ENCODE data around the gene GJB6.

GJB6 gene

DNA sequence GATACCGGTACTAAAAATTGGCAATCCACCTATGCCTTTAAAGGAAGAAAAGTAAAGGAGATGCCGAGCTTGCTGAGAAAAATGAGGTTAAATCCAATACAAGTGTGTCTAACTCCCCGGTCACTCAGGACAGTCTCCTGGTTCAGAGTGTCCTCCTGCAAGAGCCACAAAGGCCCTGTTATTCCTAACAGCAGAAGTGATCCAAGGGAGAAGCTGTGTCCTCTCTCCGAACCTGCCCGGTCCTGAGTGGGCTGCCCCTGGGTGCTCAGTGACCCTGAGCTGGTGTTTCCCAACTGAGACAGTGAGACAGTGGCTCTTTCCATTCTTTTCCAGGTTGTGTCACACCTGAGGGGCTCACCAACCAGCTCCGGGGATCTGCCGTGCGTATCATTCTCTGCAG lies 4.8 kb downstream of the GJB6 start:
- DNase-seq (ENCODE audit: low read depth in 2 of 2), result no peak

DNA sequence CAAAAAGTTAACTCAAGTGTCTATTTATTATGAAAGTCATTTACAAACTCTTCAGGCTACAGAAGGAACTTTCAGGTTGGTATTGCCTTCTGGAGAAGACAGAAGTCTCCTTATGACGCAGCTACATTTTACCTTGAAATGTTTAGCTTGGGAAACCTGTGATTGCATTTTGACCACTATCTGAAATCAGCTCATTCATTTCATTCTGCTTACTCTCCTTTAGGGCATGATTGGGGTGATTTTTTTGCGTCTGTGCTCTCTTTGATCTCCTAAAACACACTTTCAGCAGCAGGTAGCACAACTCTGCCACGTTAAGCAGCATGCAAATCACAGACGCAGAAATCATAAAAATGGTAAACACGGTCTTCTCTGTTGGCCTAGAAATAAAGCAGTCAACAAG lies 9.6 kb downstream of the GJB6 start:
- DNase-seq (ENCODE audit: low read depth in 2 of 2), result no peak

DNA sequence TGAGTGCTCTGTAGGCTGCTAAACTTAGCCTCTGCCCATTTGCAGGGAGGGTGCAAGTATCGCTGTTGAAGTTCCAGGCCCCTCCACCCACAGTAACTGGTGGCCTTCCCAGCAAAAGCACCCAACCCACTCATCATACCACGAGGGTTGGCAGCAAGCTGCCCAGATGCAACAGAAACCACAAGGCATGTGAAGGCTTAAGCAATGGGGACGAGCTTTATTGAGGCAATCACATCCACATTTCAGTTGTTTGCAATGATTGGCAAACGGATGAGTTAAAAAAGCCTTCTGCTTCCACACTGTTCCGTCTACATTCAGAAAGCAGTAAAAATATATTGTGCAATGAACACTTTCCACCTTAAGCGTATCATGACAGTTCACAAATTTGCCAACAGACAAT lies 10.3 kb downstream of the GJB6 start:
- no peak for DNase-seq (ENCODE audit: low read depth in 2 of 2)

DNA sequence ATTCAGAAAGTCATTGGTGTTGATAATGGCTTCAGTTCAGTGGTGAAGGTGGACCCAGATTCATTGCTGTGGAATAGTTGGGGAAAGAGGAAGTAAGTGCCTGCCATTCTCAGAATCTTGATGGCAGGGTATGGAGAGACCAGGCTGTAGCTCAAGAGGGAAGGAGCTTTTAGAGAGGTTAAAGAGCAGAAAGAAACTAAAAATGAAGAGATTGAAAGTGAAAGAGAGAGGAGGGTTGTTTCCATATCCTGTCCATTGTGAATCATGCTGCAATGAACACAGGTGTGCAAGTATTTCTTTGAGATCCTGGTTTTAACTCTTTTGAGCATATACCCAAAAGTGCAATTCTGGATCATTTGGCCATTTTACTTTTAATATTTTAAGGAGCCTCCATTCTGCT lies 12.5 kb downstream of the GJB6 start:
- no peak for DNase-seq (ENCODE audit: low read depth in 2 of 2)

DNA sequence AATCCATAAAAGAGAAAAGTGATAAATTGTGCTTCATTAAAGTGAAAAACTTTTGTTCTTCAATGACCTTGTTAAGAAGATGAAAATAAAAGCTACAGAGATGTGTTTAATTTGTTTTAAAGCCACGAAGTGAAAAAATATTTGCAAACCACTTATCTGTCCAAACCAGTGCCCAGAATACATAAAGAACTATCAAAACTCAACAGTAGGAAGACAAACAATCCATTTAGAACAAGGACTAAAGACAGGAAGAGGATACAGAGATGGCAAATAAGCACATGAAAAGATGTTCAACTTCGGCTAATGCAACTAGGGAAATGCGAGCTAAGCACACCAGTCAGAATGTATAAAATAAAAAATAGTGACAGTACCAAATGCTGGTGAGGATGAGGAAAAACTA lies 15.0 kb downstream of the GJB6 start:
- no peak for DNase-seq (ENCODE audit: low read depth in 2 of 2)

DNA sequence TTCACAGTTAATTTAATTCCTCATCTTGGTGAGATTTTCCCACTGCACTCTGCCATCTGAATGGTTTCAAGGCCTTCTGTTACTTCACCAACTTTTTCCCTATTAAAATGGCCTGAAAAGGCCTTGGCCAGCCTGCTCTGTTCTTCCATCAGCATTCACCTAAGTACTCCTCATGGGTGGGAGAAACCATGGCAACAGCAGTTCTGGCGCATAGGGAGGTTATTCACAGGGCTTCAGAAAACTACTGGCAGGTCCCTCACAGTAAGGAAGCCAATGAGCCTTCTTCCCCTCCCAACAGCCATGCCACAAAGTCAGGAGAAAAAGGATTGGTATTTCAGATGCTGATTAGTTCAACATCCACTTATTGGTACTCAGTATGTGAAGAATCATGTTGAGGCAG lies 22.2 kb downstream of the GJB6 start:
- DNase-seq (ENCODE audit: low read depth in 2 of 2), result no peak

DNA sequence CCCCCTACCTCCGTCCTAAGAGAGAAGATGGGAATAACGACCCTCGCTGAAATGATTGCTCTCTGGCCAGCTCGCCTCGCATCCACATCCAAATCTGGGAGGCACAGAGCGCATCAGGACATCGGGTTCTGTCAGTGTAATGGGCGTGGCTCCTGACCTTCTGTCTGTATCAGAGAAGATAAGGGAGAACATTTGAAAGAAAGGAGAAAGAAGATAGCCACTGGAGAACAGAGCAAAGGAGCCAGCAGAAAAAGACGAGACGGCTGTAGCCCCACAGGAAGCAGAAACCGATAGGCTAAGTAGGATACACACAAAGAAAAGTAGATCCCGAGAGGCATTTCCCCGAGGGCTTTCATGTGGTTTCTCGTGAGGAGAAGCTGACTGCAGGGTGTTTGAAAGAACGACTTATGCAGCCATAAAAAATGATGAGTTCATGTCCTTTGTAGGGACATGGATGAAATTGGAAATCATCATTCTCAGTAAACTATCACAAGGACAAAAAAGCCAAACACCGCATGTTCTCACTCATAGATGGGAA lies 25.4 kb downstream of the GJB6 start:
- no peak for DNase-seq (ENCODE audit: low read depth in 2 of 2)

DNA sequence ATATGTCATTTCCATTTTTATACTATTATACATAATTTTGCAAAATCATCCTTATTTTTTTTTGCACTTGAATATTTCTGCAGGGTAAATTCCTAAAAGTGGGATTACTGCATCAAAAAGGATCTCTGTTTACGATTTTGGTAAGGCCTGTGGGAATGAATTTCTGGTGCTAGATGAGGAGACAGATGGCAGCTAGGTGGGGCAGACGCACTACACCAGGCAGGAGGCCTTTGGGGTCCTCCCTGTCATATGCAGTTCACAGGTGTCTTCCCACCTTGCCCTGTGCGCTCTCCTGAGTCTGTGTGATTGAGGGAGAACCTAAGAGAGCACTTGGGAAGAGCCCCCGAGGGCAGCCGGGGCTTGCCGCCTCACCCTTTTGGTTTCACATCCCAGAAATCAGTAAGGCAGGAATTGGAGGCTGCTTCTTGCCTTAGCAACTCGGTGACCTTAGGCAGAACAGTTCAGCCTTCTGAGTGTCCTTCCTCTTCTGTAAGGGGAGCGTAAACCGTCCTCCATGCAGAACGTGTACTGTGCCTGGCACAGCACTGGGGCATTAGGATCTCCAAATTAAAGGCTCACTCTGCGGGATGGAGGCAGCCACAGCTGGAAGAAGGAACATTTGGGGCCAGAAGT lies 25.9 kb downstream of the GJB6 start:
- DNase-seq (ENCODE audit: low read depth in 2 of 2), result no peak

DNA sequence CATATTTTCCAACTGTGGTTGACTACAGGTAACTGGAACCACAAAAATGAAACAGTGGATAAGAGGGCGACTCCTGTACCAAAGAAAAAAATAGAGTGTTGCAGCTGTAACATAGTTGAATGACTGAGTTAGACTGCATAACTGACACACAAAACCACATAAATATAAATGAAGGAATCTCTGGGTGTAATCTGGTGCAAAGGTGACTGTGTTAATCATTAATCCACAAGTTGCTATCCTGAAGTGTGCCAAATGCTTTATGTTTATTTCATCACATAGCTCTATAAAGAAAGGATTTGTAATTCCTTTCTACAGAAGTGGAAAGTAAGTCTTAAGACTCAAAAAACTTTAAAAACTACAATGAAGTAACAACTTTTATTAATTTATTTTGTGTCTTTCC lies 33.3 kb downstream of the GJB6 start:
- DNase-seq (ENCODE audit: low read depth in 2 of 2), result no peak

DNA sequence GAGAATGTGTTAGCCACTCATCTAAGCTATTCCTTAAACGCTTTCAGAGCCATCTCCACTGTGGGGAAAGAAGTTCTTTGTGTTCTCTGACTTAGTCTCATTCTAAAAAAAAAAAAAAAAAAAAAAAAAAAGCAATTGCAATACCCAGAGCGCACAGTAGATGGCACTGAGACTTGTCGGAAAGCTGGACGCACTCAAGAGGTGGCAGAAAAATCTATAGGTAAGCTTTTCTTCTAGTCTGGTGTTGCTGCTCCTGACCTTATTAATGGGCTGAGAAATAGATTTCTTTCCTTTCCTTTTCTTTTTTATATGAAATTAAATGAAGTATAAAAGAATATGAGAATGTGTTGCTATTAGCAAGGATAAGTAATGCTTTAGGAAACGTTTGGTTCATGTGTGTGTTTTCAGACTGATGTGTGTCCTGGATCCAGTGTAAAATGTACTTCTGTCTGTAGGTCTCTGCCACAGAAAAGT lies 34.7 kb downstream of the GJB6 start:
- DNase-seq (ENCODE audit: low read depth in 2 of 2), result no peak

DNA sequence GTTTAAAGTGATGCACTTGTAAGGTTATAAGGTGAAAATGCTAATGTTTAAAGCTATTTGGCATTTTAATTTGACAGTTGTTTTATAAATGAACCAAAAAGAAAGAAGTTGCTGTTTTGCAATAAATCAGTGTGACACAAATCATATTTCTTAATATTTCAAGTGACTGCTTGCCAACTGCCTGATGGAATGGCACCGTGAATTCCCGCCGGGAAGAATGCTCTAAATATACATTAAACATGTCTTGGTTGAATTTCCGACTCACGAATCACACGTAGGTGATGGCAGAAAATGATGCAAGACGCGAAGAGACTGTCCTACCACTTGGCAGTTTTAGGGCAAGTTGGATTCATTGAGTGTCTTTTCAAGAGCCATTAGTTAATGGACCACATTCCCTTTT lies 36.3 kb downstream of the GJB6 start:
- no peak for DNase-seq (ENCODE audit: low read depth in 2 of 2)

DNA sequence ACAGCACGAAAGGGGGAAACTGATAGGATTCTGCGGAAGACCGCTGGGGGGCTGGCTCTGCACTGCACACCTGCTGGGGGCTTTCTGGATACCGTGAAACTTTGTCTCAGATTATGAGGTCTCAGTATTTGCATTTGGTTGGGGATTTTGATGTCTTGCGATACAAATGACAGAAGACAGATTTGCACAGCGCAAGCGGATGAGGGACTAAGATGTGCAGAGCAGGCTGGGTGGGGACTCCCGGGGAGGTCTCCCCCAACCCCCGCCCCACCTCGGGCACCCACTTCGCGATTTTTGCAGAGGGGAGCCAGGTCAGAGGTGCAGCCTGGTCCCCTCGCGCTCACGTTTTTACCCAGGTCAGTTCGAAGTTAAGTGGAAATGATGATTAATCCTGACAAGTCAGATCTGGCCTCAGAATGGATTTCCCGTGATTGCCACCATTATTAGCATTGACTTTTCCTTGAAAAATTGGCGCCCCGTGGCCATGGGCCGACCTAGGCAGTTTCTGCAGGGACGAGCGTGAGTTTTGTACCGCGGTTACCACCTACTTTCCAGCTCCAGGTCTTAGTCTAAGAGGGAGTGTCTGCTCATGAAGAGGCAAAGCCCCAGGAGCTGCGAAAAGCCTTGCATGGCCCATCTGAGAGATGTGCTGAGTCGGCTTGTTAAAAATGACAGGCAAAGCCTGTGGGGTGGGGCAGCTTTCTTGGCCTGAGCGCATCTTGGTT lies 38.0 kb downstream of the GJB6 start:
- DNase-seq (ENCODE audit: low read depth in 2 of 2), result no peak

DNA sequence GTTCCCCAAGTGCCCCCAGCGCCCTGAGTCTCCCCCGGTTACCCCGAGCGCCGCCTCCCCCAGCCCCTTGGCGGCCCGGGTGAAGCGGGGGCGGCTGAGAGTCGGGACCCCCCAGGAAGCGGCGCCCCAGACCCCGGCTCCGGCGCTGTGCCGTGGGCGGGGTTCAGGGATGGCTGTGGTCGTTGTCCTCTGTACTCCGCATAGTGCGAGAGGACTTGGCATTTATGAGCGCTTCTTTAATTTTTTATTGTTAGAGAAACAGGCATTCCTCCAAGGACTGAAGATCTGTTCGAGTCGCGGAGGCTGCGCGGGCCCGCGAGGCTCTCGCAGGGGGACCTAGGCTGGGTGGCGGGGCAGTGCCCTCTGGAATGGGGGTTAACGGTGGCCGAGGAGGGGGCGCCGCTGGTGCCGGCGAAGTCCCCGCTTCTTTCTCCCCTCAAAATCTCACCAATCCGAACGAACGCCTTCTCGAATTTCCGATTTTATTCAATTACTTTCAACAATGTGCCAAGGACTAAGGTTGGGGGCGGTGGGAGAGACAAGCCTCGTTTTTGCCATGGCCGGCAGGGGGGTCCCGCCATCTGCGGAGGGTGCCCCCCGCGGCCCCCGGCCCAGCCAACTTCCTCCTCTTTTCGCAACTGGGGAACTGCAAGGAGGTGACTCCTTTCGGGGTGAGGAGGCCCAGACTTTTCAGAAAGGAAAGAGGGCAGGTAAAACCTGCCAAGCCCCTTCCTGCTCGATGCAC lies 38.8 kb downstream of the GJB6 start:
- DNase-seq (ENCODE audit: low read depth in 2 of 2), result no peak

DNA sequence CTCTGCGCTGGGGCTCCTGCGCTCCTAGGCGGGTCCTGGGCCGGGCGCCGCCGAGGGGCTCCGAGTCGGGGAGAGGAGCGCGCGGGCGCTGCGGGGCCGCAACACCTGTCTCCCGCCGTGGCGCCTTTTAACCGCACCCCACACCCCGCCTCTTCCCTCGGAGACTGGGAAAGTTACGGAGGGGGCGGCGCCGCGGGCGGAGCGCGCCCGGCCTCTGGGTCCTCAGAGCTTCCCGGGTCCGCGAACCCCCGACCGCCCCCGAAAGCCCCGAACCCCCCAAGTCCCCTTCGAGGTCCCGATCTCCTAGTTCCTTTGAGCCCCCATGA lies 39.3 kb downstream of the GJB6 start, which contains the start of gene GJB2:
Gene GJB2 (minus strand): TSS at position 103 of the 326 bp plus-strand sequence. CDS start 3,357 bp downstream, outside the sequence.
- no peak for DNase-seq (ENCODE audit: low read depth in 2 of 2)

DNA sequence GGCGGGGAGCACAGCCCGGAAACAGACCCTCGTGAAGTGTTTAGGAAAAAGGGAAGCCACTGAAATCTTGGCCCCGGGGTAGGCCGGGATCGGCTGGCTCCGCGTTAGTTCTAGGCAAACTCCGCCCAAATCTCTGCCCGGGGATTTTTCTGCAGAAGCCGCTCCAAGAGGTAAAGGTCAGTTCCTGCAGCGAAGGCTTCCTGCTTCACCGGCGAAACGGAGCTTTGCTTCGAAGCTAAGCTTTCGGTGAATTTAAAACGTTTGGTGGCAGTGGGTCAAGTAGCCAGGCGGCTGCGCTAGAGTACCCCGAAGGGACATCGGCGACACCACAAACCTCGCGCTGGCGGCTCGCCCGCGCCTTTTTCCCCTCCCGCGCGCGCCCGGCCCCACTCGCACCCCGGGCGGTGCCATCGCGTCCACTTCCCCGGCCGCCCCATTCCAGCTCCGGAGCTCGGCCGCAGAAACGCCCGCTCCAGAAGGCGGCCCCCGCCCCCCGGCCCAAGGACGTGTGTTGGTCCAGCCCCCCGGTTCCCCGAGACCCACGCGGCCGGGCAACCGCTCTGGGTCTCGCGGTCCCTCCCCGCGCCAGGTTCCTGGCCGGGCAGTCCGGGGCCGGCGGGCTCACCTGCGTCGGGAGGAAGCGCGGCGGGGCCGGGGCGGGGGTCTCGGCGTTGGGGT lies 39.8 kb downstream of the GJB6 start:
- no peak for DNase-seq (ENCODE audit: low read depth in 2 of 2)

DNA sequence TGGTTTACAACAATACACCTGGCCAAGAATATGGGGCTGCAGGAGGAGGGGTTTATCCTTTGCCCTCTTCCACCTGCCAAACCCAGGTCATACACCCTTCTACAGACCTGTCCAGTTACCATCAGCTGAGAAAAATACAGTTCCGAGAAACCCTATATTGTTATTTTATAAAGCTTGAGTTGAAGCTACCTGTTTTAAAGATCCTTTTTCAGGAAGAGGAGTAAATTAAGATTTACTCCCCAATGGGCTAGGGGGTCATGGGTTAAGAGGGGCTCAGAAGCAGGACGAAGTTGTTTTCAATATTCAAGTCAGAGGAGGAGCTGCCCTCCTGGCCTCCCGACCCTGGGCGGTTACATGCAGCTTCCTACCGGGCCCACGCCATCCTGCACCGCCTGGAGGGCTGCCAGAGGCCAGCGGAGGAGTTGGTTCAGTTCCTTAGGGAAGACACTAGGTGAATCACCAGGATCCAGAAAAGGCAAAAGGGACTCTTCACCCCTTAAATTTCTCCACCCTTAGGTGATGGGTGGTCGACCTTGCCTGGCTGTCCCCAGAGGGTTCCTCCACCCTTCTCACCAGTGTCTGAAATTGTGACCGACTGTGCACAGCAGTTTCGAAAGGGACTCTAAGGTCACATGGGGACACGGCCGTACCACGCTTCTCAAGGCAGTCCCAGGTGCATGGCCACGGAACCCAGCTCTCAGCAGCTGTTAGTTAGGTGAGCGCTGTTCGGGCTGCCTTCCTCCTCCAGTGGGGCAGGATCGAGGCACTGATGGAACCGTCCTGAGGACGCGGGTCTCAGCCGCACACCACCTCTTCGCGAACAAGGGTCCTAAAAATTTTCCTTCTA lies 40.6 kb downstream of the GJB6 start:
- DNase-seq (ENCODE audit: low read depth in 2 of 2), result no peak

DNA sequence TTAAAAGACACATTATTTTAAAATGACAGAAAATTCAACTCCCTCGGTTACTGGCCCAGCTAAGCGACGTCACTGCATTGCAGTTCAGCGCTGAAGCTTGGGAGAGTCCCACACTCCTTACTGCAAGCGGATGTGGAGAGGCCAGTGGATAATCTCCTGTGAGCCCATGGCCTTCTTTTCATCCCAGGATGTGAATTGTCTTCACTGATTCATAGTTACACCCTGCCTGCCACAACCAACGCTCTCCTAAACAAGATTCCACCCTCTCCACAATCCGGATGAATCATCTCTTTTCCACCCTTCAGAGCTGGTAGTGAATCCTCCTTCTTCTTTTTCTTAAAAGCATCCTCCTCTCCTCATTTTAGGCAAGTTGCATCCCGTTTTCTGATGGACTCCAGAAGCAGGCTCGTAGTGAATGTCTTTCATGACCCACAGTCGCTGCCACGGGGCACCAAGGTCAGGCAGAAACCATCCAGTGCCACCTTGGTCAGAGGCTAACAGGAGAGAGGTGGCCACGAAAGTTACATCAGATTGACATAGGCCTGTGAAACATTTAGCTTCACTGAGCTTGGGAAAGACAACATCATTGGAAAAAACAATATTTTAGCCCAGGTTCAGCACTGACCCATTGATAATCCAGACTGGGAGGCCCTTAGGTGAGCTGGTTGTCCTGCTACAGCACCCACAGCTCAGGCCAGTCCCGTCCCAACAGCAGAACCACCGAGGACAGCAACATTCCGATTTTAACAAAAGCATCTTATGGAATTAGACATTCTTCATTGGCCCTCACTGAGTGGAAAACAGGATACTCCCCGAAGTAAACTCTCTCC lies 41.4 kb downstream of the GJB6 start:
- DNase-seq (ENCODE audit: low read depth in 2 of 2), result no peak

DNA sequence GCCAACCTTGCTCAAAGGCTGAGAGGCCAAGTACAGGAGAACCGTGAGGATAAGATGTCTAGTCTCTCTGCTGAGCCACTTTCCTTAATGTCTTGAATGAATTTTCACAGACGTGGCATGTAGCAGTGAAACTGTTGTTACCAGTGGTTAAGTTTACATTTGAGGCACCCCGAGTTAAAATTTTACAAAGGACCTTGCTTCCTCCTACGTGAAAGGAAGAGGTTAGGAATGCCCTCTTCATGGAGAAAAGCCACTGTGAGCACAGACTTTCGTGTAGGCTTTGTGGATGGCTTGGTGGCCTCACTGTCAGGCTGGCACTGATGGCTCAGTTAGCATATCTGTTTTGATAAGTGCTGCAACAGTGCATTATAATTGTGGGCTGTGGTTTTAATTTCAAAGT lies 42.0 kb downstream of the GJB6 start:
- DNase-seq (ENCODE audit: low read depth in 2 of 2), result no peak

DNA sequence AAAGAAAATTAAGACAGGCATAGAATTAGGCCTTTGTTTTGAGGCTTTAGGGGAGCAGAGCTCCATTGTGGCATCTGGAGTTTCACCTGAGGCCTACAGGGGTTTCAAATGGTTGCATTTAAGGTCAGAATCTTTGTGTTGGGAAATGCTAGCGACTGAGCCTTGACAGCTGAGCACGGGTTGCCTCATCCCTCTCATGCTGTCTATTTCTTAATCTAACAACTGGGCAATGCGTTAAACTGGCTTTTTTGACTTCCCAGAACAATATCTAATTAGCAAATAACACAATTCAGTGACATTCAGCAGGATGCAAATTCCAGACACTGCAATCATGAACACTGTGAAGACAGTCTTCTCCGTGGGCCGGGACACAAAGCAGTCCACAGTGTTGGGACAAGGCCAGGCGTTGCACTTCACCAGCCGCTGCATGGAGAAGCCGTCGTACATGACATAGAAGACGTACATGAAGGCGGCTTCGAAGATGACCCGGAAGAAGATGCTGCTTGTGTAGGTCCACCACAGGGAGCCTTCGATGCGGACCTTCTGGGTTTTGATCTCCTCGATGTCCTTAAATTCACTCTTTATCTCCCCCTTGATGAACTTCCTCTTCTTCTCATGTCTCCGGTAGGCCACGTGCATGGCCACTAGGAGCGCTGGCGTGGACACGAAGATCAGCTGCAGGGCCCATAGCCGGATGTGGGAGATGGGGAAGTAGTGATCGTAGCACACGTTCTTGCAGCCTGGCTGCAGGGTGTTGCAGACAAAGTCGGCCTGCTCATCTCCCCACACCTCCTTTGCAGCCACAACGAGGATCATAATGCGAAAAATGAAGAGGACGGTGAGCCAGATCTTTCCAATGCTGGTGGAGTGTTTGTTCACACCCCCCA lies 43.2 kb downstream of the GJB6 start:
- no peak for DNase-seq (ENCODE audit: low read depth in 2 of 2)
